Cardiac muscle cell (in vitro differentiated cells and primary cell): ENCODE measurements around the gene TMEM121B. TPM values are rescaled to one million over a fixed set of nuclear protein-coding genes. Genes with fewer than 3 reads are reported as not detected.

Experiments used
- DNase-seq, 2 donors: peaks; one replicate each; pipeline versions ENCODE4 v3.0.0 to v3.0.0-alpha.2; 2010 to 2017; ENCODE audit warnings: low read depth in 1 of 2, low spot score in 1 of 2
- H3K27ac ChIP-seq: fragments of 200-600 bp; sonication (generic); 2 replicates; pipeline ENCODE4 v1.5.1; 2016
- H3K27me3 ChIP-seq: fragments of 200-600 bp; sonication (generic); 2 replicates; pipeline ENCODE4 v1.6.0; 2016; ENCODE audit warnings: control low read depth
- H3K36me3 ChIP-seq: fragments of 200-600 bp; sonication (generic); 2 replicates; pipeline ENCODE4 v1.5.1; 2016; ENCODE audit warnings: control low read depth
- H3K4me1 ChIP-seq: fragments of 200-600 bp; sonication (generic); 2 replicates; pipeline ENCODE4 v1.8.1; 2017; ENCODE audit warnings: low read depth, mild to moderate bottlenecking, mixed run types
- H3K4me3 ChIP-seq: fragments of 200-600 bp; sonication (generic); 2 replicates; pipeline ENCODE4 v1.5.1; 2016; ENCODE audit warnings: mild to moderate bottlenecking
- H3K9me3 ChIP-seq: fragments of 200-600 bp; sonication (generic); 2 replicates; pipeline ENCODE4 v1.5.1; 2017; ENCODE audit warnings: low read depth, mild to moderate bottlenecking, control low read depth
- polyA plus RNA-seq: library from polyadenylated mRNA; unstranded; fragments of >200 nt; fragmentation: Nextera tagmentation; extraction: Ambion mirVana; gene quantifications from 2 replicates; pipeline ENCODE4 v1.2.1, GENCODE V29; 2016
- total RNA-seq: library from RNA; depleted of rRNA; stranded (reverse); fragments of >200 nt; gene quantifications from 2 replicates; pipeline ENCODE4 v1.2.3, GENCODE V29; 2016
- TF ChIP-seq, protein P1 (sequence below): IDR thresholded peaks from 2 replicates; pipeline ENCODE4 v1.5.1; 2012; ENCODE audit warnings: low read depth, mild to moderate bottlenecking, low read length

The TMEM121B gene
- total and polyA plus RNA-seq, 2 experiments from 2014 or later: 4.5 to 10.2 TPM

DNA sequence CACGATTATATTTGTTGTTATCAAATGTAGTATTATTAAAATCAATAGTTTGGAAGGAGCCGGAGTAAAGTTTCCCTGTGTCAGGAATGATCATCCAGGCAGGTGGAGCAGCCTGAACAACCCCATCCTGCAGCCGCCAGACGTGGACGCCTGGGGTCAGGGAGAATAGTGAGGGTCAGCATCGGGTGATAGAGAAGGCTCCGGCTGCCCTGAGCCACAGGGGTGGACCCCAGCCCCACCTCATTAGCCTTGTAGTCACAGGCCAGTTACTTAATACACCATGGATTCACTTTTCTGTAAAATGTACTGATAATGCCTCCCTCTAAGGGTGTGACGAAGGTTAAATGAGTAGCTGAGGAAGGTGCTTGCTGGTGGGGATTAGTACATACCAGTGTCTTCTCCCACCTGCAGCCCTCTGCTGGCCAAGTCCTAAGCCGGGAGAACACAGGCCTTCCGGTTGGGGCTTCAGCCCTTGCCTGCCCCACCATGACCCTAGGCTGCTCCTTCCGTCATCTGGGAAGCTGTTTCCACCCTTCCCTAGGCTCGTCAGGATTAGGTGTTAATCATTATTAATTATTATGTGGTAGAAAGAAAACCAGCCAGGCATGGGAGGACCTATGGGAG, 14.9 kb downstream of the TMEM121B start:
- H3K27ac ChIP-seq: no peak overlapping the region
- DNase-seq: no peak
- no peaks in the 10 kb centered on the region for H3K9me3 ChIP-seq
- no peaks in the 10 kb centered on the region for H3K27me3 ChIP-seq
- no peaks in the 10 kb centered on the region for H3K36me3 ChIP-seq
- H3K4me1 ChIP-seq: no peaks in the 10 kb centered on the region
- no peak overlapping the region for H3K4me3 ChIP-seq
- TF ChIP-seq, protein P1, sequence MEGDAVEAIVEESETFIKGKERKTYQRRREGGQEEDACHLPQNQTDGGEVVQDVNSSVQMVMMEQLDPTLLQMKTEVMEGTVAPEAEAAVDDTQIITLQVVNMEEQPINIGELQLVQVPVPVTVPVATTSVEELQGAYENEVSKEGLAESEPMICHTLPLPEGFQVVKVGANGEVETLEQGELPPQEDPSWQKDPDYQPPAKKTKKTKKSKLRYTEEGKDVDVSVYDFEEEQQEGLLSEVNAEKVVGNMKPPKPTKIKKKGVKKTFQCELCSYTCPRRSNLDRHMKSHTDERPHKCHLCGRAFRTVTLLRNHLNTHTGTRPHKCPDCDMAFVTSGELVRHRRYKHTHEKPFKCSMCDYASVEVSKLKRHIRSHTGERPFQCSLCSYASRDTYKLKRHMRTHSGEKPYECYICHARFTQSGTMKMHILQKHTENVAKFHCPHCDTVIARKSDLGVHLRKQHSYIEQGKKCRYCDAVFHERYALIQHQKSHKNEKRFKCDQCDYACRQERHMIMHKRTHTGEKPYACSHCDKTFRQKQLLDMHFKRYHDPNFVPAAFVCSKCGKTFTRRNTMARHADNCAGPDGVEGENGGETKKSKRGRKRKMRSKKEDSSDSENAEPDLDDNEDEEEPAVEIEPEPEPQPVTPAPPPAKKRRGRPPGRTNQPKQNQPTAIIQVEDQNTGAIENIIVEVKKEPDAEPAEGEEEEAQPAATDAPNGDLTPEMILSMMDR: no peak

DNA sequence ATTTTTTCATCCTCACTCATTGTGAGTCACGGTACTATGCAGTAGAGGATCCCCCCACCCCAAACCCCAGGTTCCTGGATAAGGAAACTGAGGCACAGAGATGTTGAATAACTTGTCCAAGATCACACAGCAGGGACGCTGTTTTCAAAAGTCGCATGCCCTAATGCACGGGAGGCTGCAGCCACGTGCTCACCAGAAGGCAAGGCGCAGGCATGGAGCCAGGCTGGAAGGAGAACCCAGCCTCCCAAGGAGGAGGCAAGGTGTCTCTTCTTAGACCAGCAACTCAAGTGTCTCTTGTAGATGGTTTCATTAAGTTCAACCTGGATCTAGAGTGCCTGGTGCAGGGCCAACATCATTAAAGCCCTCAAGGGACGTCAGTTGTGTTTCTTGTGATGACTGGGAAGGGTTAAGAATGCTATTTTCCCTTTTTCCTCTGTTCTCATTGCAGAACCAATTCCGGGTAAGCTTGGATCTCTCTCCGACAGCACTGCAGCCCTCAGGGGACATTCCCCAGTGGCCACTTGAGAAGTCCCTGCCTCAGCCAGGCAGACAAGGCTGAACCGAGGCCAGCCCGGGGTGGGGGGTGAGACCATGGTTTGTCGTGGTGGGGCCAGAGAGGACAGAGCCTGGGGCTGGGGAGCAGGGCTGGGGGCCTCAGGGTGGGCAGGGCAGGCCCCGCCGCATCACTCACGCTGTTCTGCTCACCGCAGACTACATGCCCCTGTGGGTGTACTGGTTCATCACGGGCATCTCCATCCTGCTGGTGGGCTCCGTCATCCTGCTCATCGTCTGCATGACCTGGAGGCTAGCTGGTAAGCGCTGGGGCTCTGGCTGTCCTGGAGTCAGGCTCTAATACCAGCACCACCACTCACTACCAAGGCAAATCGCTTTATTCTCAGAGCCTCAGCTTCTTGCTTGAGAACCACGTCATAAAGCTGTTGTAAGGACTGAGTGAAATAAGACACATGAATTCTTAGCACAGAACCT, 15.7 kb downstream of the TMEM121B start:
- Histone ChIP-seq H3K9me3 (no peaks in the 10 kb centered on the region), H3K27me3 (no peaks in the 10 kb centered on the region), H3K27ac (no peak overlapping the region), H3K4me1 (no peaks in the 10 kb centered on the region), H3K36me3 (no peaks in the 10 kb centered on the region), H3K4me3 (no peak overlapping the region)
- TF ChIP-seq, protein P1: no peak
- no peak for DNase-seq

DNA sequence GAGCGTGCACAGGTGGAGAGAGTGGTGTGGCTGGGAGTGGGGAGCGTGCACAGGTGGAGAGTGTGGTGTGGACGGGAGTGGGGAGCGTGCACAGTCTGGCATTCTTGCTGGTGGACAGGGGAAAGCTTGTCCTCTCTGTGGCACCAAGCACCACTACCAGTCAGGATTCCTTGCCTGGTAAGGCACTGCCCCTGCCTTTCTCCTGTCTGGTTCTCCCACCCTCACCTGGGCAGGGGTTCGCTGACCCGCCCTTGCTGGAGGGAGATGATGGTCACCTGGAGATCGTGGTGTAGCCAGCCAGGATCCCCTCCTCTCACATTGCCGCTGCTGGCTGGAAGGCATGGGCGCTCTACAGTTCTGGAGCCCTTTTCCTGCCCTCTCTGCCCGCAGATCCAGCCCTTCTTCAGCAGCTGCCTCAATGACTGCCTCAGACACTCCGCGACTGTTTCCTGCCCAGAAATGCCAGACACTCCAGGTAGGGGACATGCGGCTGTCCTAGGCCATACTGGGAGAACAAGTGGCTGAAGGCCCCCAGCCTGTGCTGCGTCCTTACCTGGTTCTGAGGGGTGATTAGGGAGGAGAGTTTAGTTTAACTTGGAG, 16.7 kb downstream of the TMEM121B start:
- Histone ChIP-seq H3K9me3 (no peaks in the 10 kb centered on the region), H3K36me3 (no peaks in the 10 kb centered on the region), H3K4me1 (no peaks in the 10 kb centered on the region), H3K27ac (no peak overlapping the region), H3K4me3 (no peak overlapping the region), H3K27me3 (no peaks in the 10 kb centered on the region)
- TF ChIP-seq, protein P1: no peak
- no peak for DNase-seq

DNA sequence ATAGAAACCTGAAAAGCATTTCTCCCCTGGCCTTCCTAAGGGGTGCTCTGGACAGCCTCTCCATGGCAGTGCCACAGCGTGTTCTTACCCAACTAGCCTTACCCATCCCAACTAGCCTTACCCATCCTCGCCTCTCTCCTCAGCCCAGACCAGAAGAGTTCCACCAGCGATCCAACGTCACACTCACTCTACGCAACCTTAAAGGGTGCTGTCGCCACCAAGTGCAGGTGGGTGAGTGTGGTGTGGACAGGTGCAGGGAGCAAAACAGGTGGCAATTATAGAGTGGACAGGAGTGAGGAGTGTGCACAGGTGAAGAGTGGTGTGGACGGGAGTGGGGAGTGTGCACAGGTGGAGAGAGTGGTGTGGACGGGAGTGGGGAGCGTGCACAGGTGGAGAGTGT, 17.8 kb downstream of the TMEM121B start:
- Histone ChIP-seq H3K27me3 (no peaks in the 10 kb centered on the region), H3K36me3 (no peaks in the 10 kb centered on the region), H3K9me3 (no peaks in the 10 kb centered on the region), H3K27ac (no peak overlapping the region), H3K4me3 (no peak overlapping the region), H3K4me1 (no peaks in the 10 kb centered on the region)
- TF ChIP-seq, protein P1: no peak
- no peak for DNase-seq

DNA sequence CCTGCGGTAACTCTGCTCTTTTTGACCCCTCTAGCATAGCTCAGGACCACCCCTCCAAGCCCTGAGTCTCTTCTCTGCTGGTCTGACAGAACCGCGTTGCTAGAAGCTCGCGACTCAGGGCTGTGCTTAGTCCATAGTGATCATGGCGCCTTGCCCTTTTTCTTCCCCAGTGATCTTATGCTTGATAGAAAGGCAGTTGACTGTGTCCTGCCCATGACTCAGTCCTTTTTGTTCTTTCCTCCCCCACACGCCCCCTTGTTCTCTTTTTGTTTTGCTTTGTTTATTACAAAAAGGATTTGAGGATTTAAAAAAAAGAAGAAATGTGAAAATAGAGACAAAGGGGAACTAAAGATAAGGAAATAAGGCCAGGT, 18.9 kb downstream of the TMEM121B start:
- H3K27ac ChIP-seq: no peak overlapping the region
- H3K27me3 ChIP-seq: no peaks in the 10 kb centered on the region
- TF ChIP-seq, protein P1: no peak
- H3K4me3 ChIP-seq: no peak overlapping the region
- H3K4me1 ChIP-seq: no peaks in the 10 kb centered on the region
- H3K36me3 ChIP-seq: no peaks in the 10 kb centered on the region
- no peak for DNase-seq
- no peaks in the 10 kb centered on the region for H3K9me3 ChIP-seq
